PC-3 (cell line): ENCODE measurements around the gene PTGS1.
"Not testable (repeated sequence)": the region's sequence is repeated elsewhere in the genome, so short reads cannot be mapped to it uniquely, and the experiment has no call there.

Experiments
- CTCF ChIP-seq: fragments of 300-600 bp; sonication (generic); conservative IDR thresholded peaks from 2 replicates; pipeline ENCODE4 v1.5.1; 2017; ENCODE audit warnings: antibody characterized with exemption, low read depth, mild to moderate bottlenecking, low read length
- EZH2 ChIP-seq: fragments of 300-600 bp; sonication (generic); IDR thresholded peaks from one replicate; pipeline ENCODE4 v1.6.1; 2017; ENCODE audit warnings: antibody characterized with exemption, mild to moderate bottlenecking, low read length; ENCODE audit not compliant: unreplicated experiment

GRCh38 chr9:122414108-122414507 is 43.3 kb downstream of the PTGS1 start:
- not testable (repeated sequence) for TF ChIP-seq CTCF, EZH2
